ENCODE results near the gene CCDC136.

CCDC136 gene

GRCh38 chr7:128758553-128758952 lies 33.2 kb upstream of the CCDC136 start:
- H3K27ac ChIP-seq (replicated peaks), result no peak overlapping the region
- no peak for DNase-seq (ENCODE audit: low read depth in 1 of 2, low spot score in 1 of 2)
- TF ChIP-seq POLR2AphosphoS5 (IDR thresholded peaks at IDR 0.05; ENCODE audit: low read depth) (no peak), GABPA (IDR thresholded peaks at IDR 0.05; ENCODE audit: low read depth) (no peak), SPI1 (IDR thresholded peaks at IDR 0.05; ENCODE audit: borderline replicate concordance, low read depth) (no peak)
- TF ChIP-seq, protein P1, sequence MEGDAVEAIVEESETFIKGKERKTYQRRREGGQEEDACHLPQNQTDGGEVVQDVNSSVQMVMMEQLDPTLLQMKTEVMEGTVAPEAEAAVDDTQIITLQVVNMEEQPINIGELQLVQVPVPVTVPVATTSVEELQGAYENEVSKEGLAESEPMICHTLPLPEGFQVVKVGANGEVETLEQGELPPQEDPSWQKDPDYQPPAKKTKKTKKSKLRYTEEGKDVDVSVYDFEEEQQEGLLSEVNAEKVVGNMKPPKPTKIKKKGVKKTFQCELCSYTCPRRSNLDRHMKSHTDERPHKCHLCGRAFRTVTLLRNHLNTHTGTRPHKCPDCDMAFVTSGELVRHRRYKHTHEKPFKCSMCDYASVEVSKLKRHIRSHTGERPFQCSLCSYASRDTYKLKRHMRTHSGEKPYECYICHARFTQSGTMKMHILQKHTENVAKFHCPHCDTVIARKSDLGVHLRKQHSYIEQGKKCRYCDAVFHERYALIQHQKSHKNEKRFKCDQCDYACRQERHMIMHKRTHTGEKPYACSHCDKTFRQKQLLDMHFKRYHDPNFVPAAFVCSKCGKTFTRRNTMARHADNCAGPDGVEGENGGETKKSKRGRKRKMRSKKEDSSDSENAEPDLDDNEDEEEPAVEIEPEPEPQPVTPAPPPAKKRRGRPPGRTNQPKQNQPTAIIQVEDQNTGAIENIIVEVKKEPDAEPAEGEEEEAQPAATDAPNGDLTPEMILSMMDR (IDR thresholded peaks at IDR 0.05; ENCODE audit: insufficient read depth, low read length), result no peak
- TF ChIP-seq, protein P2, sequence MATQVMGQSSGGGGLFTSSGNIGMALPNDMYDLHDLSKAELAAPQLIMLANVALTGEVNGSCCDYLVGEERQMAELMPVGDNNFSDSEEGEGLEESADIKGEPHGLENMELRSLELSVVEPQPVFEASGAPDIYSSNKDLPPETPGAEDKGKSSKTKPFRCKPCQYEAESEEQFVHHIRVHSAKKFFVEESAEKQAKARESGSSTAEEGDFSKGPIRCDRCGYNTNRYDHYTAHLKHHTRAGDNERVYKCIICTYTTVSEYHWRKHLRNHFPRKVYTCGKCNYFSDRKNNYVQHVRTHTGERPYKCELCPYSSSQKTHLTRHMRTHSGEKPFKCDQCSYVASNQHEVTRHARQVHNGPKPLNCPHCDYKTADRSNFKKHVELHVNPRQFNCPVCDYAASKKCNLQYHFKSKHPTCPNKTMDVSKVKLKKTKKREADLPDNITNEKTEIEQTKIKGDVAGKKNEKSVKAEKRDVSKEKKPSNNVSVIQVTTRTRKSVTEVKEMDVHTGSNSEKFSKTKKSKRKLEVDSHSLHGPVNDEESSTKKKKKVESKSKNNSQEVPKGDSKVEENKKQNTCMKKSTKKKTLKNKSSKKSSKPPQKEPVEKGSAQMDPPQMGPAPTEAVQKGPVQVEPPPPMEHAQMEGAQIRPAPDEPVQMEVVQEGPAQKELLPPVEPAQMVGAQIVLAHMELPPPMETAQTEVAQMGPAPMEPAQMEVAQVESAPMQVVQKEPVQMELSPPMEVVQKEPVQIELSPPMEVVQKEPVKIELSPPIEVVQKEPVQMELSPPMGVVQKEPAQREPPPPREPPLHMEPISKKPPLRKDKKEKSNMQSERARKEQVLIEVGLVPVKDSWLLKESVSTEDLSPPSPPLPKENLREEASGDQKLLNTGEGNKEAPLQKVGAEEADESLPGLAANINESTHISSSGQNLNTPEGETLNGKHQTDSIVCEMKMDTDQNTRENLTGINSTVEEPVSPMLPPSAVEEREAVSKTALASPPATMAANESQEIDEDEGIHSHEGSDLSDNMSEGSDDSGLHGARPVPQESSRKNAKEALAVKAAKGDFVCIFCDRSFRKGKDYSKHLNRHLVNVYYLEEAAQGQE (IDR thresholded peaks at IDR 0.05; ENCODE audit: insufficient replicate concordance, low read depth), result no peak
- H3K27me3 ChIP-seq (ENCODE audit: insufficient read depth, poor library complexity, severe bottlenecking), result no peaks in the 10 kb centered on the region
- H3K4me3 ChIP-seq (replicated peaks; ENCODE audit: insufficient read depth, low read length), result no peak overlapping the region

- Histone ChIP-seq H3K27ac (replicated peaks) (no peak overlapping the region), H3K4me3 (replicated peaks; ENCODE audit: insufficient read depth, low read length) (no peak overlapping the region), H3K27me3 (ENCODE audit: insufficient read depth, poor library complexity, severe bottlenecking) (no peaks in the 10 kb centered on the region)
- no peak for TF ChIP-seq POLR2AphosphoS5 (IDR thresholded peaks at IDR 0.05; ENCODE audit: low read depth)
- TF ChIP-seq, protein P1 (IDR thresholded peaks at IDR 0.05; ENCODE audit: insufficient read depth, low read length), result no peak
- TF ChIP-seq GABPA (IDR thresholded peaks at IDR 0.05; ENCODE audit: low read depth), result no peak
- TF ChIP-seq, protein P2 (IDR thresholded peaks at IDR 0.05; ENCODE audit: insufficient replicate concordance, low read depth), result no peak
- no peak for TF ChIP-seq SPI1 (IDR thresholded peaks at IDR 0.05; ENCODE audit: borderline replicate concordance, low read depth)
- DNase-seq (ENCODE audit: low read depth in 1 of 2, low spot score in 1 of 2), result no peak
Measured at GRCh38 chr7:128759242-128759641, 32.5 kb upstream of the CCDC136 start.

DNA sequence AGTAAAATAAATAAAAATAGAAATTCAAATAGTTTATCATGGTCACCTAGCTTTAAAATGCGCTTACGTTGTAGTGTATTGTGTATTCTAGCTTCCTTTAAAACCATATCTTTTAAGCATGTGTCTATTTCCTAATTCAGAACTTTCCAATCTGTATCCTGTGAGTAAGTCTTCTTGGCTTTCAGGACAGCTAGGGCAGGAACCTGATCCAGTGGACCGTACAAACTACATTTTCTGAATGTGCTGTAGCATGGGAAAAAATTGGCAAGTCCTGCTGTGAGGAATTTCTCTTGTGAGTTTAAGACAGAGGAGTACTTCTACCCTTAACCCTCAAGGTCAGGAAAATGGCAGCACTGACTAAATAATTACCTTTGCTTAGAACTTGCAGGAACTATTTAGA lies 28.2 kb upstream of the CCDC136 start:
- Histone ChIP-seq H3K4me3 (replicated peaks; ENCODE audit: insufficient read depth, low read length) (no peak overlapping the region), H3K27ac (replicated peaks) (no peak overlapping the region), H3K27me3 (ENCODE audit: insufficient read depth, poor library complexity, severe bottlenecking) (no peaks in the 10 kb centered on the region)
- TF ChIP-seq, protein P1 (IDR thresholded peaks at IDR 0.05; ENCODE audit: insufficient read depth, low read length), result no peak
- TF ChIP-seq GABPA (IDR thresholded peaks at IDR 0.05; ENCODE audit: low read depth), result no peak
- no peak for DNase-seq (ENCODE audit: low read depth in 1 of 2, low spot score in 1 of 2)

DNA sequence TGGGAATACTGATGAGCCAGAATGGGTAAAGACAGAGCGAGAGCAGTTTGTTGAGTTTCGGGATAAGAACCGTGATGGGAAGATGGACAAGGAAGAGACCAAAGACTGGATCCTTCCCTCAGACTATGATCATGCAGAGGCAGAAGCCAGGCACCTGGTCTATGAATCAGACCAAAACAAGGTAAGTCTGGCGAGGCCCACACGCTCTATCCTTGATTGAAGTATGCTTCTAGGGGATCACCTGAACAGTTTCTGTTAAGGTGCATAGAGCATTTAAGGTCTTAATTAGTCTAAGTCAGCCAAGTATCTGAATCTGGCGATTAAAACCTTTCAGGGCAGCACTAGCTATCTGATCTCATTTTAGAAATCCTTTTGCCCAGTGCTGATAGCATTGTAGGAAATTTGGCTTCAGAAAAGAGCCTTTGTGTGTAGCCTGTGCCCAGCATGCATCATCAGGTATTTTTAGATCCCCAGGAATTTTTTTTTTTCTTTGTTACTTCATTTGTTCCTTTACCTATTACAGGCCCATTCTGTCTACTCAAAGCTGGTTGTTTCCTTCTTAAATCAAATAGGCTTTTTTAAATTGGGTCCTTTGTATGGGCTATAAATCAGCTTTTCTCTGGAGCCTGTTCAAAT lies 24.2 kb upstream of the CCDC136 start:
- Histone ChIP-seq H3K27me3 (ENCODE audit: insufficient read depth, poor library complexity, severe bottlenecking) (no peaks in the 10 kb centered on the region), H3K27ac (replicated peaks) (no peak overlapping the region), H3K4me3 (replicated peaks; ENCODE audit: insufficient read depth, low read length) (no peak overlapping the region)
- TF ChIP-seq GABPA (IDR thresholded peaks at IDR 0.05; ENCODE audit: low read depth) (no peak), SPI1 (IDR thresholded peaks at IDR 0.05; ENCODE audit: borderline replicate concordance, low read depth) (no peak), POLR2AphosphoS5 (IDR thresholded peaks at IDR 0.05; ENCODE audit: low read depth) (no peak)
- TF ChIP-seq, protein P2 (IDR thresholded peaks at IDR 0.05; ENCODE audit: insufficient replicate concordance, low read depth), result no peak
- TF ChIP-seq, protein P1 (IDR thresholded peaks at IDR 0.05; ENCODE audit: insufficient read depth, low read length), result no peak
- DNase-seq (ENCODE audit: low read depth in 1 of 2, low spot score in 1 of 2), result no peak

All from HL-60 (cell line).